ENCODE measurements around the gene PROM2.

DNA sequence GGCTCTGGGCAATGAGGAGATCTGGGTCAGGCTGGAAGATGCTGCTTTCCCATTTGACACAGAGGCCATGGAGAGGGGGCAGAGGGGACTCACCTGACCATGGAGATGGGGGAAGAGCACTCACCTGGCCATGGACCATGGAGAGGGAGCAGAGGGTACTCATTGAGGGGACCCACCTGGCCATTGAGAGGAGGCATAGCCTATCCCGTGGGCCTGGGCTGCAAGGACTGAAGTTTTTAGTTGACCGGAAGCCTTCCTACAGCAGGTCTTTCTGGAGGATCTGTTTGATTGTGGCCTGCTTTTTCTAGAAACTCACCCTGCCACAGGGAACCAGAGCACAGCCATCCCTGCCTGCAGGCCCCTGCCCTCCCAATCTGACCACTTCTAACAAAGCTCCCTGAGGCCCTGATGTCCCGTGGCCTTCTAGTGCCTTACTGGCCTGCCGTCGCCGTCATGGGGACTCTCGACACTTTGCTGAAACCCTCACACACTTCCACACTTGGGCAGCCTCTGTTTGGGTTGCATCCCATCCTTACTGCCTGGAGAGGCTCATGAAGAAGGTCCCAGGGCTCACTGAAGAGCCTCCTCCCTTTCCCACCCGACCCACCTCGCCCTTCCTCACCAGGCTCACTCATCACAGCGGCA is 5.1 kb upstream of the PROM2 start:
- TF ChIP-seq POLR2A (IDR thresholded peaks at IDR 0.05) (no peak), POLR2AphosphoS5 (IDR thresholded peaks at IDR 0.05) (no peak), CTCF (IDR thresholded peaks at IDR 0.05) (no peak), EP300 (IDR thresholded peaks at IDR 0.05) (no peak)
